Right lobe of liver (tissue), 4 donors: ENCODE data around the gene PRR29.

Experiments
- CTCF ChIP-seq, 4 donors: fragments of 200-600 bp in 3 of 4; fragments of 450-650 bp in 1 of 4; IDR thresholded peaks; one replicate each; pipeline versions ENCODE4 v1.5.1 to v1.8.0; 2016 to 2022; ENCODE audit warnings: antibody characterized with exemption in 4 of 4, mild to moderate bottlenecking in 2 of 4
- POLR2A ChIP-seq: fragments of 450-650 bp; IDR thresholded peaks from one replicate; pipeline ENCODE4 v1.6.1; 2017; ENCODE audit warnings: antibody characterized with exemption, mild to moderate bottlenecking
- donor health status: DM: no; HTN: no; CAD: no.
- donor health status: DM: no; HTN: no; CAD: no.
- donor health status: DM: no; HTN: yes; CAD: no.

DNA sequence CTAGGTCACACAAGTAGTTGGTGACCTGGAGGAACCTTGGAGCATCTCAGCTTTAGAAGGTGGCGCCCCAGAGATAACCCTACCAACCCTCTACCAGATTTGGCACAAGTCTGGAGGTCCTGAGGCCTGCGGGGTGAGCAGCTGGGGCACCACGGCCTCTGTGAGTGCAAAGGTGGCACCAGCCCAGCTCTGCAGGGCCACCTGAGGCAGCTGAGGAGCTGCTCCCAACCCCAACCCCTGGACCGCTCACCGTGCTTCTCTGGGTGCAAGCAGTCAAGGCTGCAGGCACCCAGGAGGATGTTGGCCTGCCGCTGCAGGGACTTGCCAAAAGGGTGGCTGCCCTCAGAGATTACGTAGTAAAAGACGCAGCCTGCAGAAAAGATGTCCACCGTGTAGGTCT, 50.7 kb downstream of the PRR29 start:
- TF ChIP-seq CTCF (IDR thresholded peaks at IDR 0.05): no peak
- no peak for TF ChIP-seq POLR2A
